HUDEP-2 (cell line): ENCODE data around the gene PHLDB1.
A peak's percentile ranks its signal among the peaks of the same experiment; 100 is the strongest.
"Not testable (repeated sequence)": the region's sequence is repeated elsewhere in the genome, so short reads cannot be mapped to it uniquely, and the experiment has no call there.

Source experiments
- DNase-seq, 76 experiments: peaks; one replicate each; lab custom pipeline; 2025; ENCODE audit not compliant: unreplicated experiment in 76 of 76; lab: John Stamatoyannopoulos, UW

Gene PHLDB1

GRCh38 chr11:118607401-118608359, at the start of gene PHLDB1:
PHLDB1 (plus strand) TSS chr11:118607615; CDS start chr11:118613837, 6,222 bp downstream.
- DNase-seq: peak in 54 of 76 experiments; percentile 13 to 59 (median 39)

- DNase-seq: no peak
Observed at GRCh38 chr11:118560806-118561205, 46.6 kb upstream of the PHLDB1 start.

- no peak for DNase-seq
Observed at GRCh38 chr11:118565051-118565450, 42.4 kb upstream of the PHLDB1 start.

- no peak for DNase-seq
Observed at GRCh38 chr11:118569670-118570069, 37.7 kb upstream of the PHLDB1 start.

- no peak for DNase-seq
Observed at GRCh38 chr11:118570787-118571186, 36.6 kb upstream of the PHLDB1 start.

- not testable (repeated sequence) for DNase-seq
Observed at GRCh38 chr11:118571701-118572060, 35.7 kb upstream of the PHLDB1 start.

- peak in 74 of 76 experiments; percentile 6 to 79 (median 58) for DNase-seq
Observed at GRCh38 chr11:118572061-118572980, 35.1 kb upstream of the PHLDB1 start, which contains the start of gene ARCN1. ARCN1 (plus strand) TSS chr11:118572409; CDS start chr11:118572548, 139 bp downstream.

GRCh38 chr11:118572981-118573550, 34.3 kb upstream of the PHLDB1 start:
- peak in 28 of 76 experiments; percentile 2 to 42 (median 18) for DNase-seq

GRCh38 chr11:118574636-118575035, 32.8 kb upstream of the PHLDB1 start:
- no peak for DNase-seq

GRCh38 chr11:118577995-118578394, 29.4 kb upstream of the PHLDB1 start:
- DNase-seq: not testable (repeated sequence)

GRCh38 chr11:118581057-118581456, 26.4 kb upstream of the PHLDB1 start:
- DNase-seq: no peak

GRCh38 chr11:118587952-118588351, 19.5 kb upstream of the PHLDB1 start:
- no peak for DNase-seq

GRCh38 chr11:118592616-118593367, 14.6 kb upstream of the PHLDB1 start:
- no peak for DNase-seq

GRCh38 chr11:118594984-118595383, 12.4 kb upstream of the PHLDB1 start:
- peak in 25 of 76 experiments; percentile 5 to 48 (median 24) for DNase-seq

- no peak for DNase-seq
Observed at GRCh38 chr11:118596224-118597146, 10.9 kb upstream of the PHLDB1 start.

GRCh38 chr11:118597556-118597955, 9.9 kb upstream of the PHLDB1 start:
- no peak for DNase-seq

GRCh38 chr11:118602331-118602730, 5.1 kb upstream of the PHLDB1 start:
- no peak for DNase-seq

- not testable (repeated sequence) for DNase-seq
Observed at GRCh38 chr11:118603709-118604108, 3.7 kb upstream of the PHLDB1 start.

- DNase-seq: no peak
Observed at GRCh38 chr11:118604566-118604965, 2.8 kb upstream of the PHLDB1 start.
